OCI-LY3 (cell line): ENCODE results near the gene RAB26.
"Not testable (repeated sequence)": the region's sequence is repeated elsewhere in the genome, so short reads cannot be mapped to it uniquely, and the experiment has no call there.

Experiments
- EZH2phosphoT487 ChIP-seq: fragments of 200-600 bp; shearing (Covaris generic); IDR thresholded peaks from 2 replicates; pipeline ENCODE4 v1.6.1; 2018; ENCODE audit warnings: antibody characterized with exemption, mixed run types, low read depth
- TF ChIP-seq, protein P1 (sequence below): fragments of 200-600, 300-600 bp; sonication (generic); IDR thresholded peaks from 2 replicates; pipeline ENCODE4 v1.5.1; 2014; ENCODE audit warnings: antibody characterized with exemption, low read length, low read depth

DNA sequence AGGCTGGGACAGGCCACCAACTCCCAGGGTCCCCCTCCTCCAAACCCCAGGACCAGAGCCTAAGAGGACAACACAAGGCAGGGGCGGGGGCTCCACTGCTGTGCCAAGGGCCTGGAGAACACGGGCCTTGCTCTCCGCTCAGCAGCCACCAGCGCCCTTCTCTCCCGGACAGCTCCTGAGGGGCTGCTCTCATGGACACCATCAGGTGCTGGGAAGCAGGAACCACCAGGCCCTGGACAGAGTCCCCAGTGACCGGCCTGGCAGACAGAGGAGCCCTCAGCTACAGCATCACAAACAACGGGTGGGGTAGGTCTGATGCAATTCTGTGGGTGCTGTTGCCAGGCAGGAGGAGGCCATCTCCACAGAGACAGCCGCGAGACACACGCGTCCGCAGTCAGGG is 14.6 kb upstream of the RAB26 start:
- TF ChIP-seq, protein P1, sequence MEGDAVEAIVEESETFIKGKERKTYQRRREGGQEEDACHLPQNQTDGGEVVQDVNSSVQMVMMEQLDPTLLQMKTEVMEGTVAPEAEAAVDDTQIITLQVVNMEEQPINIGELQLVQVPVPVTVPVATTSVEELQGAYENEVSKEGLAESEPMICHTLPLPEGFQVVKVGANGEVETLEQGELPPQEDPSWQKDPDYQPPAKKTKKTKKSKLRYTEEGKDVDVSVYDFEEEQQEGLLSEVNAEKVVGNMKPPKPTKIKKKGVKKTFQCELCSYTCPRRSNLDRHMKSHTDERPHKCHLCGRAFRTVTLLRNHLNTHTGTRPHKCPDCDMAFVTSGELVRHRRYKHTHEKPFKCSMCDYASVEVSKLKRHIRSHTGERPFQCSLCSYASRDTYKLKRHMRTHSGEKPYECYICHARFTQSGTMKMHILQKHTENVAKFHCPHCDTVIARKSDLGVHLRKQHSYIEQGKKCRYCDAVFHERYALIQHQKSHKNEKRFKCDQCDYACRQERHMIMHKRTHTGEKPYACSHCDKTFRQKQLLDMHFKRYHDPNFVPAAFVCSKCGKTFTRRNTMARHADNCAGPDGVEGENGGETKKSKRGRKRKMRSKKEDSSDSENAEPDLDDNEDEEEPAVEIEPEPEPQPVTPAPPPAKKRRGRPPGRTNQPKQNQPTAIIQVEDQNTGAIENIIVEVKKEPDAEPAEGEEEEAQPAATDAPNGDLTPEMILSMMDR, result not testable (repeated sequence)
- not testable (repeated sequence) for TF ChIP-seq EZH2phosphoT487
